ENCODE measurements around the gene CNKSR2. TPM values are rescaled to one million over a fixed set of nuclear protein-coding genes. Genes with fewer than 3 reads are reported as not detected.

The CNKSR2 gene
- total and polyA plus RNA-seq, 9 donors, result 0.35 to 20.6 (median 2.3) TPM

GRCh38 chrX:21699136-21699535 lies 324.9 kb downstream of the CNKSR2 start:
- no peaks in the 10 kb centered on the region for H3K27me3 ChIP-seq
- no peaks in the 10 kb centered on the region for H3K36me3 ChIP-seq
- H3K27ac ChIP-seq, result no peak overlapping the region
- no peak overlapping the region for H3K4me3 ChIP-seq
- TF ChIP-seq POLR2A (IDR thresholded peaks at IDR 0.05) (no peak), EP300 (IDR thresholded peaks at IDR 0.05) (no peak), CTCF (IDR thresholded peaks at IDR 0.05) (no peak)
- H3K9me3 ChIP-seq, result no peaks in the 10 kb centered on the region
- intact Hi-C loops (cut with DNase I), result no loop called here
- H3K4me1 ChIP-seq (ENCODE audit: insufficient read depth), result no peaks in the 10 kb centered on the region
- DNase-seq, result no peak
- 64 to 69% (median 65%) methylated on average over 3 of the region's 3 CpGs for WGBS, 3 donors

- H3K27me3 ChIP-seq, result no peaks in the 10 kb centered on the region
Observed at GRCh38 chrX:21700275-21700674, 326.1 kb downstream of the CNKSR2 start.

GRCh38 chrX:21700967-21701366 lies 326.7 kb downstream of the CNKSR2 start:
- DNase-seq, result no peak
- Histone ChIP-seq H3K4me3 (no peak overlapping the region), H3K27ac (no peak overlapping the region), H3K9me3 (no peaks in the 10 kb centered on the region), H3K27me3 (no peaks in the 10 kb centered on the region), H3K4me1 (ENCODE audit: insufficient read depth) (no peaks in the 10 kb centered on the region), H3K36me3 (no peaks in the 10 kb centered on the region)
- intact Hi-C loops (cut with DNase I), result no loop called here
- no peak for TF ChIP-seq CTCF (IDR thresholded peaks at IDR 0.05)
- TF ChIP-seq POLR2A (IDR thresholded peaks at IDR 0.05), result no peak
- no peak for TF ChIP-seq EP300 (IDR thresholded peaks at IDR 0.05)
- WGBS, 3 donors, result 53 to 62% (median 56%) methylated on average over 3 of the region's 3 CpGs

More at GRCh38 chrX:21700275-21700674, 326.1 kb downstream of the CNKSR2 start:
- no peak overlapping the region for H3K4me3 ChIP-seq
- intact Hi-C loops (cut with DNase I), result no loop called here
- H3K36me3 ChIP-seq, result no peaks in the 10 kb centered on the region
- no peaks in the 10 kb centered on the region for H3K4me1 ChIP-seq (ENCODE audit: insufficient read depth)
- no peak for TF ChIP-seq CTCF (IDR thresholded peaks at IDR 0.05)
- no peak for TF ChIP-seq POLR2A (IDR thresholded peaks at IDR 0.05)
- TF ChIP-seq EP300 (IDR thresholded peaks at IDR 0.05), result no peak
- H3K9me3 ChIP-seq, result no peaks in the 10 kb centered on the region
- no peak for DNase-seq
- H3K27ac ChIP-seq, result no peak overlapping the region
- WGBS, 3 donors, result 73 to 79% (median 76%) methylated on average over 5 of the region's 5 CpGs

- Histone ChIP-seq H3K36me3 (no peaks in the 10 kb centered on the region), H3K4me3 (no peak overlapping the region), H3K27me3 (no peaks in the 10 kb centered on the region), H3K4me1 (ENCODE audit: insufficient read depth) (no peaks in the 10 kb centered on the region), H3K27ac (no peak overlapping the region), H3K9me3 (no peaks in the 10 kb centered on the region)
- TF ChIP-seq EP300 (IDR thresholded peaks at IDR 0.05) (no peak), CTCF (IDR thresholded peaks at IDR 0.05) (no peak), POLR2A (IDR thresholded peaks at IDR 0.05) (no peak)
- intact Hi-C loops (cut with DNase I), result no loop called here
- WGBS, 3 donors, result 58 to 61% (median 59%) methylated on average over 4 of the region's 4 CpGs
- DNase-seq, result no peak
Observed at GRCh38 chrX:21702725-21703124, 328.5 kb downstream of the CNKSR2 start.

All from ovary (tissue), 9 donors.